NCI-H2171 (cell line): ENCODE results near the gene DLG1.

Experiments
- DNase-seq: peaks from one replicate; lab custom pipeline; 2025; lab: John Stamatoyannopoulos, UW

DLG1 gene

GRCh38 chr3:196997311-196997710 lies 301.1 kb downstream of the DLG1 start:
- no peak for DNase-seq

GRCh38 chr3:196996454-196997265 lies 301.8 kb downstream of the DLG1 start:
- peak; percentile 79 for DNase-seq

- DNase-seq: peak; percentile 85
Observed at GRCh38 chr3:196995646-196996355, 302.6 kb downstream of the DLG1 start.

GRCh38 chr3:196995027-196995426 lies 303.4 kb downstream of the DLG1 start:
- DNase-seq: no peak

- no peak for DNase-seq
Observed at GRCh38 chr3:196994056-196994455, 304.4 kb downstream of the DLG1 start.
